HG03469 (cell line): ENCODE measurements around the gene HCAR2.
"Not testable (repeated sequence)": the region's sequence is repeated elsewhere in the genome, so short reads cannot be mapped to it uniquely, and the experiment has no call there.

Source experiments
- ATAC-seq: cut with Tn5 transposase; IDR thresholded peaks from one replicate; pipeline ENCODE4 v1.9.1; 2021; ENCODE audit warnings: mild to moderate bottlenecking, moderate library complexity, moderate number of reproducible peaks; ENCODE audit not compliant: unreplicated experiment

Gene HCAR2

GRCh38 chr12:122669397-122670070 is 33.6 kb downstream of the HCAR2 start:
- ATAC-seq: no peak

GRCh38 chr12:122668268-122668667 is 34.9 kb downstream of the HCAR2 start:
- no peak for ATAC-seq

- ATAC-seq: no peak
These were observed 37.4 kb downstream of the HCAR2 start for GRCh38 chr12:122665759-122666158.

- no peak for ATAC-seq
These were observed 37.8 kb downstream of the HCAR2 start for GRCh38 chr12:122665349-122665748.

GRCh38 chr12:122661938-122662337 is 41.2 kb downstream of the HCAR2 start:
- no peak for ATAC-seq

- ATAC-seq: no peak
These were observed 41.9 kb downstream of the HCAR2 start for GRCh38 chr12:122661246-122661645.

- no peak for ATAC-seq
These were observed 43.6 kb downstream of the HCAR2 start for GRCh38 chr12:122659579-122659978.

GRCh38 chr12:122656298-122656697 is 46.9 kb downstream of the HCAR2 start:
- no peak for ATAC-seq

GRCh38 chr12:122653291-122653690 is 49.9 kb downstream of the HCAR2 start:
- ATAC-seq: not testable (repeated sequence)

- ATAC-seq: no peak
These were observed 51.5 kb downstream of the HCAR2 start for GRCh38 chr12:122651520-122652224.
